Raji (cell line): ENCODE data around the gene SCIN.

Source experiments
- POLR2A ChIP-seq: IDR thresholded peaks from 2 replicates; pipeline ENCODE4 v1.6.1; 2011; ENCODE audit warnings: low read depth, low read length, control low read depth; ENCODE audit not compliant: insufficient read depth

Gene SCIN

DNA sequence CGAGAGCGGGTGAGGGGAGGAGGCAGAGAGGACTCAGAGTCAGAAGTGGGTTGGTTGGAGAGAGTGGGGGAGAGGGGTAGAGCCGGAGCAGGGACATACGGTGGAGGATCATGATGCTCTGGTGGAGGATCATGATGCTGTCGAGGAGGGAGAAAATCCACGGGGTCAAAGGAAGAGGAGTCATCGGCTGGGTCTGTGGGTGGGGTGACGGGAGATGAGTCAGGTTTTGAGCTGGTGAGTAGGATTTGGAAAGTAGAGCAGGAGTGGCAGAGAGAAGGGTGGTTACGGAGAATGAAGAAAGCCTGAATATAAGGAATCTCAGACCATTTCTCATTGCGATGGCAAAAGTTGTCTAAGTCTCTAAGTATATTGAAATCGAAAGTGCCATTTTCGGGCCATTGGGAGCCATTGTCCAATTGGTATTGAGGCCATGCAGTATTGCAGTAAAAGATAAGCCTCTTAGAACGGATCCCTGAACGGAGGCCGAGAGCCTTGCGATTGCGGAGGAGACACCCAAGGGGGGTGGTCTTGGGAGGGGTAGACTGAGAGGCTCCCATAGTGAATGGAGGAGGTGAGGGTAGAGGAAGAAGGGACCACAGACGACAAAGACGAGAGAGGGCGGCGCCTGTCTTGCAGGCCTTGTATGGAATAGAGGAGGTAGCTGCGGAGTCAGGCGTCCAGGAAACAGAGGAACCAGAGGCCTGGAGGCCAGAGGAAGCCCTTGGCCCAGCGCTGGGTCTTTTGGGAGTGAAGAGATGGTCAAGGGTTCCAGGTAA, 23.8 kb downstream of the SCIN start:
- no peak for TF ChIP-seq POLR2A

- TF ChIP-seq POLR2A, result no peak
Observed at GRCh38 chr7:12595148-12595547, 24.6 kb downstream of the SCIN start.

DNA sequence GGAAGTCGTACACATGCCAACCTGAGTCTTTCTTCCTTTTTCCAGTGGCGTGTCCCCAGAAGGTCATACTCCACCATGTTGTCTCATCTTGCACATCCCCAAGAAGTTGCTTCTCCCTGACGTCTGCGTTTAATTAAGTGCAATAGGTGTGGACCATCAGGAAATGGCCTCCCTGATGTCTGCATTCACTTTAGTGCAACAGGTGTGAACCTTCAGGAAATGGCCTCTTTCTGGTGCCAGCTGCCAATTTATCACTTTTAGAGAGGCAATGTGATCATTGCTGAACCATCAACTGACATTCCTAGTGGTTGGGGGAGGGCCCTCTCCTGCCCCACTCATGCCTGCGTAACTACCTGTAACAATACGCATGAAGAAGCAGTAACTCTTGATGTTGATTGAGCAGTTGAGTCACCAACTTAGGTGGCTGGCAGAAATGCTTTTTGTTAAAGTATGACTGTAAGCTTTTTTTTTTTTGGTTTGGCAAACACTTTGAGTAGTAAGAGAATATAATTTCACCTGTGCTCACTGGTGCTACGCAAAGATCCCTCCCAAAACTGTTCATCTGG, 25.8 kb downstream of the SCIN start:
- TF ChIP-seq POLR2A, result no peak

GRCh38 chr7:12601302-12601869, 30.9 kb downstream of the SCIN start:
- TF ChIP-seq POLR2A, result no peak

- no peak for TF ChIP-seq POLR2A
Observed at GRCh38 chr7:12607134-12607533, 36.6 kb downstream of the SCIN start.

GRCh38 chr7:12609561-12609960, 39.0 kb downstream of the SCIN start:
- no peak for TF ChIP-seq POLR2A

DNA sequence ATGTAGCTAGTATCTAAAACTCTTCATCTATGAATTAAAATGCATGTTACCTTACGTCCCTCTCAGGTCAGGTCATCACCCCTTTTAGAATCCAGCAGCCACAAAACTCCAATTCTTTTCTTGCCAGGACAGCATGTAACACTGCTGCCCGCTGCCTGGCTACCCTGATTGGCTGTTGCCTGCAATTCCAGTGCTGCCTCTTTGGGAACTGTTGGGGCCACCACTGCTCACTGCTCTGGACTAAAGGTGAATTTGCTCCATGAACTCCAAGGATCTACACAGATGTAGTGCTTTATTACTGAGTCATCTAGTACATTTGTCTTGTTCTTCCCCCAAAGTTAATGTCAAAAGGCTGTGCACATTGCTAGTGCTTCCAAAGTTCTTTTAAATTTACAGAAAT, 40.4 kb downstream of the SCIN start:
- TF ChIP-seq POLR2A, result no peak

DNA sequence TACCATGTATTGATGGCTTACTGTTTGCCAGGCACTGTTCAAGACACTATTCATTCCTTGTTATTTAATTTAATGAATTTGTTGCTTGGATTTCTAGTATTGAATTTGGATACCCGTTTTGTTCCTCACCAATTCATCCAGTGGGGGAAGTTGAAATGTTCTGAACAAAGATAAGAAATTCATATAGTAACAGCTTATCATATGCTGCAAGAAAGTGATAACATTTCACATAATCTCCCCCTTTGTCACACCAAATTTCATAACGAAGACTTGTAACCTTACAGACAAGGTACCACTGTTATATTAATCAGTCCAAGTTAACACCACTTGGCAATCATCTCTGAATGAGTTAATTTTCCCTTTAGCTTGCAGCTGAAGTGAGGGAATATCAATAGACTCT, 42.1 kb downstream of the SCIN start:
- no peak for TF ChIP-seq POLR2A

- no peak for TF ChIP-seq POLR2A
Observed at GRCh38 chr7:12619461-12620069, 49.0 kb downstream of the SCIN start.

- TF ChIP-seq POLR2A, result no peak
Observed at GRCh38 chr7:12620371-12620770, 49.9 kb downstream of the SCIN start.

DNA sequence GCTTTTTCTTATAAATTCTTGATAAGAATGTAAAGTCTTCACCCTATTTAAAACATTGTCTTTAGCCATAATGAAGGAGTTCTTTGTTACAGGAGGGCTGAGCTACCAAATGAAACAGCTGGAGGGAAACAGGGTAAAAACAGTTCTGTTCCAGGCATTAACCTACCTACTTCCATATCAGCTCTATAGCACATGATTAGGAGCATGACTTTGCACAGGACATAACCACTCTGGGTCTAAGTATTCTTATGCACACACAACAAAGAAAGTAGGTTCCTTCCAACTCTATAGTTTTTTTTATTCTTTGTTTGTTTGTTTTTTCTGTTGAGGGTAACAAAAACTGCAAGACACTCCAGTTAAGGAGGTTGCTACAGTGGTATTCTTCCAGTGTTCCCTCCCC, 52.7 kb downstream of the SCIN start:
- TF ChIP-seq POLR2A, result no peak

DNA sequence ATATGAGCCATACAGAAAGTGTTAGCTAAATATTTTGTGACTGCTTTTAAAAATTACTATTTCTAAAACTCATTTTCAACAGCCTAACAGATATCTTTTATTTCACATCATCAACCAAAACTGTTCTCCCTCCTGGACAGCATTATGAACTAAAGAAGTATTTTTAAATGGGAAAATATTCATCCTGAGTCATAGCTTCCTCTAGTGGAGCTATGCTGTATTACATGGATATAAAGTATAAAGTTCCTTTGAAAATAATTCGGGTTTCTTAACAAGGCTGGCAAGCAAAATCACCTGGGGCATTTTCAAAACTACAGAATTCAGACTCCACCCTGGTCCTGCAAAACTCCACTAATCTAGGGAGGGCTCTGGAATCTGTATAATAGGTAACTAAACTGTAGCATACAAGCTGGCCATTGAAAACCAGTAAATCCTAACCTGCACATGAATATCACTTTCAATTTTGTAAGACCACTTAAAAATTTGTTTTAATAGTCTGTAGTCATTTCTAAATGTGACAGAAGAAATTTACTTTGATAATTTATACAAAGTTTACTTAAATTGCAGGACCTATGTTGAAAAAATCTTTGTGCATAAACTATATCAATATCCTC, 53.5 kb downstream of the SCIN start:
- no peak for TF ChIP-seq POLR2A

- TF ChIP-seq POLR2A, result no peak
Observed at GRCh38 chr7:12625836-12626235, 55.3 kb downstream of the SCIN start.

DNA sequence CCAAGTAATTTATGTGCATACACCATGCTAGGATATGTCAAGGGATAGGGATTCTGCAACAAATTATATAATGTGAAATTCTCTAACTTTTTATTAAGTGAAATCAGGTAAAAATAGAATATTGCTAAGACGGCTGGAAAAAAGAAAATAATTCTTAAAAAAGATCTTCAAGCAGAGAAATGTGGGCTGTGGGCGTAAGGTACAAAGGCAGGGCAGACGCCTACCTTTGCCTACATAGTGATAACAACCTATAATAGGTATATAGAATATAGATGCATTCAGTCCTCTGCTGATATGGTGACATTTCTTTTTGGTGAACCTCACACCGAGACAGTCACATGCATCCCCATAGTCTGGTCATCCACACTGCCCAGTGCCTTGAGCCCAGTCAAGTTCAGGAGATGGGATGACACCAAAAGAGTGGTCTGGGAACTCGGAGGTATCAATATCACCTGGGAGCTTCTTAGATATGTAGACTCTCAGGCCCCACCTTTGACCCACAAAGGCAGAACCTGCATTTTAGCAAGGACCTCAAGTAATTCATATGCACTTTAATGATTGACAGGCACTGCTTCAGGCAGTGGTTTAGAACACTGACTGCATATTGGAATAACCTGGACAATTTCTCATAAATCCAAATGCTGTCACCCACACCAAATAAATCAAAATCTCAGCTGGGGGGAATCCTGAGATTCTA, 59.4 kb downstream of the SCIN start:
- no peak for TF ChIP-seq POLR2A

GRCh38 chr7:12630513-12630819, 59.9 kb downstream of the SCIN start:
- TF ChIP-seq POLR2A, result no peak

GRCh38 chr7:12633582-12633981, 63.1 kb downstream of the SCIN start:
- no peak for TF ChIP-seq POLR2A

- no peak for TF ChIP-seq POLR2A
Observed at GRCh38 chr7:12635830-12636229, 65.3 kb downstream of the SCIN start.
